H54 (cell line): Measurements from ENCODE around the gene BEGAIN.

Source experiments
- DNase-seq: peaks from one replicate; pipeline ENCODE4 v3.0.0; 2011; ENCODE audit warnings: low spot score, mixed read lengths; ENCODE audit not compliant: insufficient read length
- FAIRE-seq: peaks from 3 replicates; lab custom pipeline; 2011; peaks lifted over from hg19 to GRCh38; lab: Jason Lieb, UNC
- POLR2A ChIP-seq: IDR thresholded peaks from 2 replicates; pipeline ENCODE4 v1.6.1; 2011; ENCODE audit warnings: low read depth, mild to moderate bottlenecking, low read length

BEGAIN gene

GRCh38 chr14:100587086-100587762 is at the start of gene BEGAIN:
Gene BEGAIN (minus strand): TSS chr14:100587417. CDS start chr14:100587290, 127 bp downstream.
- DNase-seq (peak; percentile 87), FAIRE-seq (no peak)
- TF ChIP-seq POLR2A, result no peak

- FAIRE-seq, result no peak
- DNase-seq, result no peak
- TF ChIP-seq POLR2A, result no peak
Observed at GRCh38 chr14:100636559-100636958, 49.3 kb upstream of the BEGAIN start.

- FAIRE-seq (no peak), DNase-seq (no peak)
- TF ChIP-seq POLR2A, result no peak
Observed at GRCh38 chr14:100634026-100634425, 46.8 kb upstream of the BEGAIN start.

- no peak for DNase-seq
- no peak for TF ChIP-seq POLR2A
- no peak for FAIRE-seq
Observed at GRCh38 chr14:100633406-100633805, 46.2 kb upstream of the BEGAIN start.

GRCh38 chr14:100629696-100630095 is 42.5 kb upstream of the BEGAIN start:
- TF ChIP-seq POLR2A, result no peak
- peak; percentile 99 for FAIRE-seq
- peak; percentile 94 for DNase-seq

- FAIRE-seq (no peak), DNase-seq (no peak)
- no peak for TF ChIP-seq POLR2A
Observed at GRCh38 chr14:100629098-100629497, 41.9 kb upstream of the BEGAIN start.

GRCh38 chr14:100628225-100628624 is 41.0 kb upstream of the BEGAIN start:
- TF ChIP-seq POLR2A, result no peak
- FAIRE-seq, result no peak
- DNase-seq, result no peak

- no peak for DNase-seq
- TF ChIP-seq POLR2A, result no peak
- FAIRE-seq, result no peak
Observed at GRCh38 chr14:100626614-100627013, 39.4 kb upstream of the BEGAIN start.

- DNase-seq, result no peak
- no peak for FAIRE-seq
- TF ChIP-seq POLR2A, result no peak
Observed at GRCh38 chr14:100623961-100624360, 36.7 kb upstream of the BEGAIN start.

- no peak for TF ChIP-seq POLR2A
- DNase-seq, result no peak
- no peak for FAIRE-seq
Observed at GRCh38 chr14:100623557-100623956, 36.3 kb upstream of the BEGAIN start.

- FAIRE-seq, result no peak
Observed at GRCh38 chr14:100622708-100623485, 35.7 kb upstream of the BEGAIN start.

GRCh38 chr14:100622224-100622623 is 35.0 kb upstream of the BEGAIN start:
- FAIRE-seq (no peak), DNase-seq (no peak)
- TF ChIP-seq POLR2A, result no peak

More at GRCh38 chr14:100622708-100623485, 35.7 kb upstream of the BEGAIN start:
- no peak for TF ChIP-seq POLR2A
- no peak for DNase-seq

GRCh38 chr14:100621806-100622205 is 34.6 kb upstream of the BEGAIN start:
- TF ChIP-seq POLR2A, result no peak
- no peak for DNase-seq
- no peak for FAIRE-seq

- no peak for DNase-seq
- FAIRE-seq, result no peak
- TF ChIP-seq POLR2A, result no peak
Observed at GRCh38 chr14:100620255-100621100, 33.3 kb upstream of the BEGAIN start.
